Panc1 (cell line): Measurements from ENCODE around the gene CCDC38. TPM values are rescaled to one million over a fixed set of nuclear protein-coding genes. Genes with fewer than 3 reads are reported as not detected.

ENCODE experiments used
- ATAC-seq: fragments of 200-7000 bp; cut with Tn5 transposase; 2 replicates; pipeline ENCODE4 v1.9.1; 2020; ENCODE audit warnings: mild to moderate bottlenecking, moderate library complexity
- BruUV-seq: library from RNA; stranded (reverse); fragments of 400-500 nt; replicated peaks from 2 replicates; lab custom pipeline; 2021; lab: Mats Ljungman, UMichigan
- CTCF ChIA-PET: fragments of 300-600 bp; sonication (Branson Sonifier 250); formaldehyde crosslinking; loops from one replicate; lab custom pipeline; 2022; ENCODE audit warnings: antibody characterized with exemption; lab: Charles Lee
- POLR2A ChIA-PET: fragments of 300-600 bp; sonication (Branson Sonifier 250); formaldehyde crosslinking; loops from one replicate; lab custom pipeline; 2022; ENCODE audit warnings: antibody characterized with exemption; lab: Charles Lee
- DNase-seq: peaks from one replicate; pipeline ENCODE4 v3.0.0-alpha.2; 2010; ENCODE audit warnings: low read depth, low spot score
- H3K27ac ChIP-seq: 2 replicates; pipeline ENCODE4 v1.5.1; 2011; ENCODE audit warnings: mild to moderate bottlenecking, low read length, inconsistent platforms
- H3K27me3 ChIP-seq: fragments of 200-500 bp; sonication (Bioruptor generic); 2 replicates; pipeline ENCODE4 v1.6.0; 2014; ENCODE audit warnings: low read length, inconsistent platforms; ENCODE audit not compliant: control insufficient read depth, insufficient read depth
- H3K36me3 ChIP-seq: fragments of 200-500 bp; sonication (Bioruptor generic); 2 replicates; pipeline ENCODE4 v1.5.1; 2014; ENCODE audit warnings: inconsistent platforms, mild to moderate bottlenecking, low read length, moderate library complexity; ENCODE audit not compliant: control insufficient read depth, insufficient read depth
- H3K4me1 ChIP-seq: 2 replicates; pipeline ENCODE4 v1.5.1; 2011; ENCODE audit warnings: inconsistent platforms, mild to moderate bottlenecking, low read length, moderate library complexity; ENCODE audit not compliant: control insufficient read depth, insufficient read depth
- H3K4me3 ChIP-seq, 2 experiments: 2 replicates each; pipeline ENCODE4 v1.5.1; 2011 to 2012; ENCODE audit warnings: low read depth in 2 of 2, low read length in 2 of 2, mild to moderate bottlenecking in 2 of 2, inconsistent platforms in 1 of 2, moderate library complexity in 1 of 2
- H3K9me3 ChIP-seq: fragments of 200-500 bp; sonication (Bioruptor generic); 2 replicates; pipeline ENCODE4 v1.5.1; 2014; ENCODE audit warnings: low read depth, mild to moderate bottlenecking, inconsistent platforms, low read length, moderate library complexity; ENCODE audit not compliant: control insufficient read depth, insufficient read depth
- POLR2AphosphoS5 ChIP-seq: IDR thresholded peaks from 2 replicates; pipeline ENCODE4 v1.6.1; 2012; ENCODE audit warnings: mild to moderate bottlenecking, low read depth, low read length, moderate library complexity
- REST ChIP-seq, 2 experiments: IDR thresholded peaks; 2 replicates each; pipeline ENCODE4 v1.6.1; 2011 to 2012; ENCODE audit warnings: low read depth in 2 of 2, control low read depth in 1 of 2, low read length in 1 of 2, mild to moderate bottlenecking in 1 of 2, moderate library complexity in 1 of 2; ENCODE audit not compliant: insufficient read depth in 1 of 2
- SIN3A ChIP-seq: IDR thresholded peaks from 2 replicates; pipeline ENCODE4 v1.6.1; 2012; ENCODE audit warnings: low read depth, mild to moderate bottlenecking, low read length, moderate library complexity, borderline replicate concordance; ENCODE audit not compliant: insufficient read depth
- TCF7L2 ChIP-seq: IDR thresholded peaks from 2 replicates; pipeline ENCODE4 v1.6.1; 2011; ENCODE audit warnings: mild to moderate bottlenecking, low read depth, low read length, inconsistent platforms
- in situ Hi-C: cut with HindIII; loops from 2 replicates; pipeline ENCODE4 v1.10.0; 2016; ENCODE audit warnings: low sequenced_read_pairs, low pct_unique_long_range_greater_than_20kb
- intact Hi-C: fragments of 100-400 bp; cut with micrococcal nuclease; formaldehyde crosslinking; loops from one replicate; pipeline ENCODE4 v1.10.0; 2022; ENCODE audit not compliant: unreplicated experiment
- total RNA-seq: library from RNA; stranded (reverse); gene quantifications from one replicate; pipeline ENCODE4 v1.2.1, GENCODE V29; 2021; ENCODE audit not compliant: unreplicated experiment
- TF ChIP-seq, protein P1 (sequence below): fragments of 450-650 bp; IDR thresholded peaks from 2 replicates; pipeline ENCODE4 v1.5.1; 2017; ENCODE audit warnings: mild to moderate bottlenecking

The CCDC38 gene
- total RNA-seq, 1 experiment from 2014 or later, result not detected

DNA sequence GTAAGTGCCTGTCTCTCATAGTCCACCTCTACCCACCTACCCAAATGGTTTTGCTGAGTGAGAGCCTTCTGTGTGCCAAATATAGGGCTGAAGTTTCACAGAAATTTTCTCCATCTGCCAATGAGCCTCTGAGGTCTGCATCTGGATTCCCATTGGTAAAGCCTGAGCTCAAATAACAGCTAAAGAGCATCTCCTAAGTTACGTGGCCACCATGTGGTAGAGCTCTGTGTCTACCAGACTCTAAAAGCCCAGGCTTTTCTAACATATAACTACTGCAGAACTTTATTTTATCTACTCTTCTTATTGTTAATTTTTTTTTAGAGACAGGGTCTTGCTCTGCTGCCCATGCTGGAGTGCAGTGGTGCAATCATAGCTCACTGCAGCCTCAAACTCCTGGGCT is 16.7 kb upstream of the CCDC38 start:
- Histone ChIP-seq H3K4me1 (no peaks in the 10 kb centered on the region), H3K36me3 (no peaks in the 10 kb centered on the region), H3K27me3 (peaks cover 2% of the 10 kb centered on the region; the same call in 1 of the 2 replicates), H3K9me3 (no peaks in the 10 kb centered on the region), H3K4me3 (no peak overlapping the region), H3K27ac (no peak overlapping the region)
- intact Hi-C loops (no loop called here), in situ Hi-C loops (no loop called here)
- TF ChIP-seq, protein P1, sequence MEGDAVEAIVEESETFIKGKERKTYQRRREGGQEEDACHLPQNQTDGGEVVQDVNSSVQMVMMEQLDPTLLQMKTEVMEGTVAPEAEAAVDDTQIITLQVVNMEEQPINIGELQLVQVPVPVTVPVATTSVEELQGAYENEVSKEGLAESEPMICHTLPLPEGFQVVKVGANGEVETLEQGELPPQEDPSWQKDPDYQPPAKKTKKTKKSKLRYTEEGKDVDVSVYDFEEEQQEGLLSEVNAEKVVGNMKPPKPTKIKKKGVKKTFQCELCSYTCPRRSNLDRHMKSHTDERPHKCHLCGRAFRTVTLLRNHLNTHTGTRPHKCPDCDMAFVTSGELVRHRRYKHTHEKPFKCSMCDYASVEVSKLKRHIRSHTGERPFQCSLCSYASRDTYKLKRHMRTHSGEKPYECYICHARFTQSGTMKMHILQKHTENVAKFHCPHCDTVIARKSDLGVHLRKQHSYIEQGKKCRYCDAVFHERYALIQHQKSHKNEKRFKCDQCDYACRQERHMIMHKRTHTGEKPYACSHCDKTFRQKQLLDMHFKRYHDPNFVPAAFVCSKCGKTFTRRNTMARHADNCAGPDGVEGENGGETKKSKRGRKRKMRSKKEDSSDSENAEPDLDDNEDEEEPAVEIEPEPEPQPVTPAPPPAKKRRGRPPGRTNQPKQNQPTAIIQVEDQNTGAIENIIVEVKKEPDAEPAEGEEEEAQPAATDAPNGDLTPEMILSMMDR, result peak; percentile 49
- no peak for TF ChIP-seq POLR2AphosphoS5
- ChIA-PET CTCF (interaction anchor here (0.6 to 0.7 kb wide), 2 partner anchors 41 to 44 kb away, joined by 3 to 5 read pairs; no protein-coding TSS in a partner anchor), POLR2A (no interaction called here)
- no TSS peak for BruUV-seq
- DNase-seq (no peak), ATAC-seq (peak; percentile 81; the same call in 1 of the 2 replicates)

- H3K9me3 ChIP-seq, result no peaks in the 10 kb centered on the region
- no peak for TF ChIP-seq POLR2AphosphoS5
- no peak for TF ChIP-seq SIN3A
- no peak for TF ChIP-seq TCF7L2
- TF ChIP-seq, protein P1, result no peak
- H3K4me3 ChIP-seq, result no peak overlapping the region
- no peak overlapping the region for H3K27ac ChIP-seq
- POLR2A ChIA-PET, result no interaction called here
- DNase-seq (no peak), ATAC-seq (no peak)
- no peaks in the 10 kb centered on the region for H3K36me3 ChIP-seq
- H3K27me3 ChIP-seq, result no peaks in the 10 kb centered on the region; the same call in 1 of the 2 replicates
- no peaks in the 10 kb centered on the region for H3K4me1 ChIP-seq
- in situ Hi-C loops, result no loop called here
- CTCF ChIA-PET, result no interaction called here
- intact Hi-C loops, result no loop called here
- BruUV-seq, result no TSS peak
These were observed 14.2 kb upstream of the CCDC38 start for GRCh38 chr12:95956557-95957145.

DNA sequence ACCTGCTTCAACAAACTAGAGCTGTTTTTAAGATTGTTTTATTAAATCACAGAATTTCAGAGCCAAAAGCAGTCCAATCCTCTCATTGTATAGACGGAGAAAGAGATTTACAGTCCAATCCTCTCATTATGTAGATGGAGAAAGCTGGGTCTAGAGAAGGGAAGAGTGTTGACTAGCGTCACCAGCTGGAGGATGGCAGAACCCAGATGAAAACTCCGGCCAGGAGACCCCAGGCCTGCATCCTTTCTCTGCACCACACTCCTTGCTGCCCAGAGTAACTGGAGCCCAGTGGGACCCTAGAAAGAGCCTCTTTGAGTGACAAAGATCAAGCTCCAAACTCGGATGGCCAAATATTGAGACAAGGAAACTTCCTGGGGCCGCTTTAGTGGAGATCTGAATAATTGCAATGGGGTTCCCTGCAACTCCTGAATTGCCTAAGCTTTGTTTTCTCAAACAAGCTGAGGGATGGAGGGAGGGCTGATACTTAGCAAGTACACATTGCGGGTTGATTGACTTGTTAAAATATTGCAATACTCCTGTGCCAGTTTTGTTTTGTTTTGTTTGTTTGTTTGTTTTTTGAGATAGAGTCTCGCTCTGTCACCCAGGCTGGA is 13.2 kb upstream of the CCDC38 start:
- no peak for TF ChIP-seq REST (IDR thresholded peaks at IDR 0.05; ENCODE audit: insufficient read depth in 1 of 2, low read depth in 2 of 2, low read length in 1 of 2)
- TF ChIP-seq, protein P1, result no peak
- TF ChIP-seq TCF7L2, result no peak
- BruUV-seq, result no TSS peak
- ATAC-seq (no peak), DNase-seq (no peak)
- H3K36me3 ChIP-seq, result no peaks in the 10 kb centered on the region
- H3K4me1 ChIP-seq, result no peaks in the 10 kb centered on the region
- intact Hi-C loops, result no loop called here
- in situ Hi-C loops, result no loop called here
- H3K27ac ChIP-seq, result no peak overlapping the region
- no peaks in the 10 kb centered on the region; the same call in 1 of the 2 replicates for H3K27me3 ChIP-seq
- POLR2A ChIA-PET, result interaction anchor here (0.6 kb wide), 1 partner anchor 803 kb away, joined by 3 read pairs; no protein-coding TSS in a partner anchor
- CTCF ChIA-PET, result no interaction called here
- H3K9me3 ChIP-seq, result no peaks in the 10 kb centered on the region
- no peak overlapping the region for H3K4me3 ChIP-seq
